ENCODE results near the gene MKRN2. TPM values are rescaled to one million over a fixed set of nuclear protein-coding genes. Genes with fewer than 3 reads are reported as not detected.

The MKRN2 gene
- total RNA-seq, 1 experiment from 2014 or later = 27.9 TPM

GRCh38 chr3:12622335-12622734 lies 65.4 kb downstream of the MKRN2 start (continued):
- TF ChIP-seq TCF7L2 (IDR thresholded peaks at IDR 0.05; ENCODE audit: borderline replicate concordance, extremely low read depth, insufficient read depth, insufficient read length) (no peak), POLR2A (IDR thresholded peaks at IDR 0.05; ENCODE audit: borderline replicate concordance, extremely low read depth, insufficient read depth, insufficient read length) (no peak), CEBPB (IDR thresholded peaks at IDR 0.05; ENCODE audit: low read depth) (no peak)
- TF ChIP-seq, protein P1, sequence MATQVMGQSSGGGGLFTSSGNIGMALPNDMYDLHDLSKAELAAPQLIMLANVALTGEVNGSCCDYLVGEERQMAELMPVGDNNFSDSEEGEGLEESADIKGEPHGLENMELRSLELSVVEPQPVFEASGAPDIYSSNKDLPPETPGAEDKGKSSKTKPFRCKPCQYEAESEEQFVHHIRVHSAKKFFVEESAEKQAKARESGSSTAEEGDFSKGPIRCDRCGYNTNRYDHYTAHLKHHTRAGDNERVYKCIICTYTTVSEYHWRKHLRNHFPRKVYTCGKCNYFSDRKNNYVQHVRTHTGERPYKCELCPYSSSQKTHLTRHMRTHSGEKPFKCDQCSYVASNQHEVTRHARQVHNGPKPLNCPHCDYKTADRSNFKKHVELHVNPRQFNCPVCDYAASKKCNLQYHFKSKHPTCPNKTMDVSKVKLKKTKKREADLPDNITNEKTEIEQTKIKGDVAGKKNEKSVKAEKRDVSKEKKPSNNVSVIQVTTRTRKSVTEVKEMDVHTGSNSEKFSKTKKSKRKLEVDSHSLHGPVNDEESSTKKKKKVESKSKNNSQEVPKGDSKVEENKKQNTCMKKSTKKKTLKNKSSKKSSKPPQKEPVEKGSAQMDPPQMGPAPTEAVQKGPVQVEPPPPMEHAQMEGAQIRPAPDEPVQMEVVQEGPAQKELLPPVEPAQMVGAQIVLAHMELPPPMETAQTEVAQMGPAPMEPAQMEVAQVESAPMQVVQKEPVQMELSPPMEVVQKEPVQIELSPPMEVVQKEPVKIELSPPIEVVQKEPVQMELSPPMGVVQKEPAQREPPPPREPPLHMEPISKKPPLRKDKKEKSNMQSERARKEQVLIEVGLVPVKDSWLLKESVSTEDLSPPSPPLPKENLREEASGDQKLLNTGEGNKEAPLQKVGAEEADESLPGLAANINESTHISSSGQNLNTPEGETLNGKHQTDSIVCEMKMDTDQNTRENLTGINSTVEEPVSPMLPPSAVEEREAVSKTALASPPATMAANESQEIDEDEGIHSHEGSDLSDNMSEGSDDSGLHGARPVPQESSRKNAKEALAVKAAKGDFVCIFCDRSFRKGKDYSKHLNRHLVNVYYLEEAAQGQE (IDR thresholded peaks at IDR 0.05; ENCODE audit: low read depth) = no peak

GRCh38 chr3:12624056-12624455 lies 67.2 kb downstream of the MKRN2 start:
- H3K79me2 ChIP-seq (ENCODE audit: insufficient read depth, low read length) = peaks cover 94% of the 10 kb centered on the region
- no peak overlapping the region for H3K9ac ChIP-seq (ENCODE audit: low read length)
- ChIA-PET CTCF (no interaction called here), POLR2A (no interaction called here), RAD21 (ENCODE audit: low non-redundant PET in 1 of 2, low total read pairs in 2 of 2, uncharacterized antibody in 2 of 2, unreplicated experiment in 2 of 2) (interaction anchor here in 1 of 2 experiments (0.6 kb wide), 1 partner anchor 22 kb away, joined by 3 read pairs; no protein-coding TSS in a partner anchor)
- no peak overlapping the region for H3K27ac ChIP-seq (ENCODE audit: low read depth, low read length)
- intact Hi-C loops (cut with micrococcal nuclease) = no loop called here
- no peaks in the 10 kb centered on the region for H3K36me3 ChIP-seq (ENCODE audit: control insufficient read depth in 1 of 2, insufficient read depth in 2 of 2, low read length in 2 of 2)
- ATAC-seq (no peak), DNase-seq (ENCODE audit: low read depth, low spot score) (no peak)
- no TSS peak for BruUV-seq (replicated peaks)
- no peaks in the 10 kb centered on the region; the same call in 1 of the 2 replicates for H4K20me1 ChIP-seq (ENCODE audit: insufficient read depth)
- H3K4me1 ChIP-seq (ENCODE audit: control insufficient read depth in 1 of 2, insufficient read depth in 2 of 2, low read length in 2 of 2) = peaks cover 0 to 8% of the 10 kb centered on the region in 2 experiments; a peak in 2 of 4 replicates
- H3K4me3 ChIP-seq (replicated peaks in 1 of 2; ENCODE audit: low read depth in 1 of 2, low read length in 2 of 2) = no peak overlapping the region
- H2AFZ ChIP-seq (ENCODE audit: low read depth, low read length, poor library complexity, severe bottlenecking) = no peak overlapping the region
- H3K9me3 ChIP-seq (ENCODE audit: control insufficient read depth in 1 of 2, insufficient read depth in 1 of 2, low read depth in 1 of 2, low read length in 2 of 2) = no peaks in the 10 kb centered on the region
- no peak overlapping the region for H3K4me2 ChIP-seq (ENCODE audit: low read length)
- TF ChIP-seq, protein P2, sequence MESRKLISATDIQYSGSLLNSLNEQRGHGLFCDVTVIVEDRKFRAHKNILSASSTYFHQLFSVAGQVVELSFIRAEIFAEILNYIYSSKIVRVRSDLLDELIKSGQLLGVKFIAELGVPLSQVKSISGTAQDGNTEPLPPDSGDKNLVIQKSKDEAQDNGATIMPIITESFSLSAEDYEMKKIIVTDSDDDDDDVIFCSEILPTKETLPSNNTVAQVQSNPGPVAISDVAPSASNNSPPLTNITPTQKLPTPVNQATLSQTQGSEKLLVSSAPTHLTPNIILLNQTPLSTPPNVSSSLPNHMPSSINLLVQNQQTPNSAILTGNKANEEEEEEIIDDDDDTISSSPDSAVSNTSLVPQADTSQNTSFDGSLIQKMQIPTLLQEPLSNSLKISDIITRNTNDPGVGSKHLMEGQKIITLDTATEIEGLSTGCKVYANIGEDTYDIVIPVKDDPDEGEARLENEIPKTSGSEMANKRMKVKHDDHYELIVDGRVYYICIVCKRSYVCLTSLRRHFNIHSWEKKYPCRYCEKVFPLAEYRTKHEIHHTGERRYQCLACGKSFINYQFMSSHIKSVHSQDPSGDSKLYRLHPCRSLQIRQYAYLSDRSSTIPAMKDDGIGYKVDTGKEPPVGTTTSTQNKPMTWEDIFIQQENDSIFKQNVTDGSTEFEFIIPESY (IDR thresholded peaks at IDR 0.05; ENCODE audit: extremely low read depth, insufficient replicate concordance, low read length) = no peak
- TF ChIP-seq MAX (IDR thresholded peaks at IDR 0.05) = no peak
- TF ChIP-seq CEBPB (IDR thresholded peaks at IDR 0.05; ENCODE audit: low read depth) = no peak
- TF ChIP-seq ZNF274 (IDR thresholded peaks at IDR 0.05; ENCODE audit: low read depth, low read length) = no peak
- no peak for TF ChIP-seq EZH2 (IDR thresholded peaks at IDR 0.05)
- TF ChIP-seq, protein P1 (IDR thresholded peaks at IDR 0.05; ENCODE audit: low read depth) = no peak
- TF ChIP-seq FOSL1 (IDR thresholded peaks at IDR 0.05; ENCODE audit: low read depth) = no peak
- TF ChIP-seq RAD21 (IDR thresholded peaks at IDR 0.05; ENCODE audit: low read depth) = no peak
- no peak for TF ChIP-seq SP1 (IDR thresholded peaks at IDR 0.05; ENCODE audit: low read depth)
- no peak for TF ChIP-seq POLR2A (IDR thresholded peaks at IDR 0.05; ENCODE audit: borderline replicate concordance, extremely low read depth, insufficient read depth, insufficient read length)
- no peak for TF ChIP-seq CBX3 (IDR thresholded peaks at IDR 0.05; ENCODE audit: low read depth)
- no peak for TF ChIP-seq POLR2AphosphoS5 (IDR thresholded peaks at IDR 0.05; ENCODE audit: low read depth, low read length)
- TF ChIP-seq EGR1 (IDR thresholded peaks at IDR 0.05; ENCODE audit: low read depth) = no peak
- TF ChIP-seq ZFX (IDR thresholded peaks at IDR 0.05) = no peak
- TF ChIP-seq ATF3 (IDR thresholded peaks at IDR 0.05) = no peak
- no peaks in the 10 kb centered on the region for H3K27me3 ChIP-seq (ENCODE audit: insufficient read depth, low read length)
- H3K9me2 ChIP-seq (ENCODE audit: insufficient read depth) = no peaks in the 10 kb centered on the region

Measured in HCT116 (cell line).